H9 (cell line): ENCODE results near the gene EGLN1. TPM values are rescaled to one million over a fixed set of nuclear protein-coding genes. Genes with fewer than 3 reads are reported as not detected.

ENCODE experiments used
- DNase-seq: peaks from one replicate; pipeline ENCODE4 v3.0.0-alpha.2; 2017
- H2AFZ ChIP-seq: one replicate; pipeline ENCODE4 v1.6.1; 2013; ENCODE audit warnings: mild to moderate bottlenecking, low read length, control low read depth, moderate library complexity
- H2AK5ac ChIP-seq: 2 replicates; pipeline ENCODE4 v1.6.1; 2013; ENCODE audit warnings: low read length, control low read depth, mixed read lengths; ENCODE audit not compliant: insufficient read length
- H2BK120ac ChIP-seq: one replicate; pipeline ENCODE4 v1.6.1; 2013; ENCODE audit warnings: low read depth, mild to moderate bottlenecking, low read length, control low read depth, inconsistent platforms; ENCODE audit not compliant: poor library complexity, severe bottlenecking
- H2BK12ac ChIP-seq: 2 replicates; pipeline ENCODE4 v1.6.1; 2013; ENCODE audit warnings: low read length, control low read depth, mixed read lengths, low read depth; ENCODE audit not compliant: insufficient read length
- H2BK15ac ChIP-seq: 2 replicates; pipeline ENCODE4 v1.6.1; 2013; ENCODE audit warnings: low read depth, low read length, control low read depth
- H2BK20ac ChIP-seq: one replicate; pipeline ENCODE4 v1.6.1; 2013; ENCODE audit warnings: low read depth, mild to moderate bottlenecking, low read length, control low read depth, inconsistent platforms; ENCODE audit not compliant: poor library complexity, severe bottlenecking
- H2BK5ac ChIP-seq: 2 replicates; pipeline ENCODE4 v1.6.1; 2013; ENCODE audit warnings: low read length, control low read depth, mixed read lengths; ENCODE audit not compliant: insufficient read length
- H3K14ac ChIP-seq: 2 replicates; pipeline ENCODE4 v1.6.1; 2013; ENCODE audit warnings: low read length, control low read depth; ENCODE audit not compliant: insufficient read depth
- H3K18ac ChIP-seq: 2 replicates; pipeline ENCODE4 v1.6.1; 2013; ENCODE audit warnings: low read depth, mild to moderate bottlenecking, mixed read lengths, low read length, control low read depth; ENCODE audit not compliant: insufficient read length
- H3K23ac ChIP-seq: 2 replicates; pipeline ENCODE4 v1.6.1; 2013; ENCODE audit warnings: low read length, control low read depth, mixed read lengths, low read depth; ENCODE audit not compliant: insufficient read length
- H3K23me2 ChIP-seq: 2 replicates; pipeline ENCODE4 v1.6.1; 2013; ENCODE audit warnings: low read depth, mild to moderate bottlenecking, mixed read lengths, low read length, control low read depth; ENCODE audit not compliant: insufficient read length, poor library complexity, severe bottlenecking
- H3K27ac ChIP-seq: 2 replicates; pipeline ENCODE4 v1.5.1; 2013; ENCODE audit warnings: low read length, control low read depth, mixed read lengths, low read depth; ENCODE audit not compliant: insufficient read length
- H3K27me3 ChIP-seq: 2 replicates; pipeline ENCODE4 v1.6.1; 2013; ENCODE audit warnings: low read length, control low read depth, inconsistent platforms; ENCODE audit not compliant: insufficient read depth
- H3K4ac ChIP-seq: 2 replicates; pipeline ENCODE4 v1.6.1; 2013; ENCODE audit warnings: low read depth, mild to moderate bottlenecking, control low read depth, inconsistent platforms, low read length, moderate library complexity
- H3K4me1 ChIP-seq: 2 replicates; pipeline ENCODE4 v1.6.1; 2013; ENCODE audit warnings: low read length, control low read depth, inconsistent platforms; ENCODE audit not compliant: insufficient read depth
- H3K4me2 ChIP-seq: 2 replicates; pipeline ENCODE4 v1.6.1; 2013; ENCODE audit warnings: low read length, control low read depth, mixed read lengths; ENCODE audit not compliant: insufficient read length, insufficient read depth
- H3K56ac ChIP-seq: 2 replicates; pipeline ENCODE4 v1.6.1; 2013; ENCODE audit warnings: low read depth, mild to moderate bottlenecking, mixed read lengths, low read length, control low read depth; ENCODE audit not compliant: insufficient read length
- H3K79me1 ChIP-seq: 2 replicates; pipeline ENCODE4 v1.6.1; 2013; ENCODE audit warnings: low read depth, mild to moderate bottlenecking, moderate library complexity, low read length, control low read depth, inconsistent platforms; ENCODE audit not compliant: insufficient read depth, poor library complexity, severe bottlenecking
- H3K79me2 ChIP-seq: 2 replicates; pipeline ENCODE4 v1.6.1; 2013; ENCODE audit warnings: low read length, control low read depth, inconsistent platforms; ENCODE audit not compliant: insufficient read depth
- H3K9ac ChIP-seq: 2 replicates; pipeline ENCODE4 v1.6.1; 2013; ENCODE audit warnings: low read length, control low read depth, mixed read lengths; ENCODE audit not compliant: insufficient read length; ENCODE audit errors: extremely low read depth
- H3K9me3 ChIP-seq: one replicate; pipeline ENCODE4 v1.6.1; 2013; ENCODE audit warnings: low read depth, low read length, inconsistent platforms; ENCODE audit not compliant: control insufficient read depth
- H3T11ph ChIP-seq: one replicate; pipeline ENCODE4 v1.6.1; 2013; ENCODE audit warnings: mild to moderate bottlenecking, low read length, control low read depth, inconsistent platforms
- H4K20me1 ChIP-seq: one replicate; pipeline ENCODE4 v1.6.1; 2013; ENCODE audit not compliant: control insufficient read depth, insufficient read length, insufficient read depth
- H4K5ac ChIP-seq: 2 replicates; pipeline ENCODE4 v1.6.1; 2013; ENCODE audit warnings: low read depth, mild to moderate bottlenecking, mixed read lengths, low read length, control low read depth; ENCODE audit not compliant: insufficient read length
- H4K8ac ChIP-seq: replicated peaks from 2 replicates; pipeline ENCODE4 v1.6.1; 2013; ENCODE audit warnings: low read length, control low read depth, mixed read lengths, low read depth; ENCODE audit not compliant: insufficient read length
- H4K91ac ChIP-seq: 2 replicates; pipeline ENCODE4 v1.6.1; 2013; ENCODE audit warnings: low read depth, mild to moderate bottlenecking, moderate library complexity, mixed read lengths, low read length, control low read depth; ENCODE audit not compliant: insufficient read length
- H3K27ac Mint-ChIP-seq, 3 experiments: 2 replicates in 2 of 3; 3 replicates in 1 of 3; pipeline ENCODE4 v1.8.0; 2020 to 2021; ENCODE audit warnings: mixed read lengths in 3 of 3, mild to moderate bottlenecking in 1 of 3, moderate library complexity in 1 of 3
- H3K27me3 Mint-ChIP-seq: 2 replicates; pipeline ENCODE4 v1.8.0; 2021; ENCODE audit warnings: low read depth, mild to moderate bottlenecking, moderate library complexity, mixed read lengths
- H3K36me3 Mint-ChIP-seq, 3 experiments: 2 replicates in 2 of 3; 3 replicates in 1 of 3; pipeline ENCODE4 v1.8.0; 2020 to 2021; ENCODE audit warnings: low read depth in 3 of 3, mixed read lengths in 3 of 3; ENCODE audit not compliant: insufficient read depth in 1 of 3
- H3K4me1 Mint-ChIP-seq, 2 experiments: 2 replicates each; pipeline ENCODE4 v1.8.0; 2020; ENCODE audit warnings: mixed read lengths in 2 of 2
- H3K4me3 Mint-ChIP-seq, 2 experiments: 2 replicates in 1 of 2; 3 replicates in 1 of 2; pipeline ENCODE4 v1.8.0; 2020 to 2021; ENCODE audit warnings: mild to moderate bottlenecking in 2 of 2, mixed read lengths in 2 of 2, moderate library complexity in 1 of 2
- H3K9me3 Mint-ChIP-seq, 2 experiments: 2 replicates in 1 of 2; 3 replicates in 1 of 2; pipeline ENCODE4 v1.8.0; 2020; ENCODE audit warnings: mild to moderate bottlenecking in 2 of 2, mixed read lengths in 2 of 2, moderate library complexity in 1 of 2
- CTCF ChIP-seq: fragments of 200-600 bp; sonication (generic); conservative IDR thresholded peaks from 3 replicates; pipeline ENCODE4 v1.8.0; 2021; ENCODE audit warnings: antibody characterized with exemption, mild to moderate bottlenecking
- WGBS: extraction: QIAGEN DNeasy Blood & Tissue Kit; methylation state at CpG from one replicate; pipeline ENCODE4 v1.1.7; 2013; ENCODE audit warnings: missing lambda C conversion rate, low lambda C conversion rate, mixed read lengths; ENCODE audit not compliant: insufficient read length; ENCODE audit errors: extremely low coverage; 5-methylcytosine and 5-hydroxymethylcytosine counted together
- total RNA-seq: library from RNA; stranded (reverse); gene quantifications from 2 replicates; pipeline ENCODE4 v1.2.1, GENCODE V29; 2021

EGLN1 gene
- total RNA-seq, 1 experiment from 2014 or later = 8.4 TPM

- Mint-ChIP-seq H3K36me3 (no peaks in the 10 kb centered on the region), H3K9me3 (no peaks in the 10 kb centered on the region), H3K27me3 (no peaks in the 10 kb centered on the region; the same call in 1 of the 2 replicates), H3K4me3 (no peak overlapping the region), H3K27ac (no peak overlapping the region), H3K4me1 (peaks cover 3 to 4% of the 10 kb centered on the region in 2 experiments; a peak in 3 of 4 replicates)
- Histone ChIP-seq H3K4me2 (no peak overlapping the region), H2BK12ac (no peak overlapping the region), H2AFZ (no peak overlapping the region), H4K5ac (no peak overlapping the region), H3K79me2 (no peaks in the 10 kb centered on the region), H3K79me1 (no peaks in the 10 kb centered on the region), H4K8ac (no peak overlapping the region), H2AK5ac (no peak overlapping the region), H3K4ac (no peak overlapping the region), H2BK20ac (no peak overlapping the region), H3K27ac (no peak overlapping the region), H3K27me3 (no peaks in the 10 kb centered on the region), H3K4me1 (no peaks in the 10 kb centered on the region), H3K56ac (no peak overlapping the region), H2BK15ac (no peak overlapping the region), H4K91ac (no peak overlapping the region), H2BK120ac (no peak overlapping the region), H2BK5ac (no peak overlapping the region), H3K23ac (no peak overlapping the region), H3T11ph (no peak overlapping the region), H3K23me2 (no peaks in the 10 kb centered on the region), H3K9ac (no peak overlapping the region), H3K9me3 (no peaks in the 10 kb centered on the region), H4K20me1 (no peaks in the 10 kb centered on the region), H3K14ac (no peak overlapping the region), H3K18ac (no peak overlapping the region)
- no peak for DNase-seq
- WGBS = no CpG with 5 or more reads among the region's 7 CpGs
- peak; percentile 47; the same call in 2 of the 3 replicates for TF ChIP-seq CTCF
These were observed 99.1 kb downstream of the EGLN1 start for GRCh38 chr1:231322880-231323530.
